GM10248 (cell line): ENCODE measurements around the gene ACSS1.

ENCODE experiments used
- CTCF ChIA-PET: fragments of 300-600 bp; sonication (Branson Sonifier 250); formaldehyde crosslinking; extraction: SDS; loops from one replicate; lab custom pipeline; 2021; ENCODE audit warnings: antibody characterized with exemption; lab: Yijun Ruan, JAX
- POLR2A ChIA-PET: fragments of 350-650 bp; sonication (Branson Sonifier 250); formaldehyde crosslinking; extraction: SDS; loops from one replicate; lab custom pipeline; 2020; ENCODE audit warnings: antibody characterized with exemption; lab: Yijun Ruan, JAX
- DNase-seq: peaks from one replicate; pipeline ENCODE4 v3.0.0; 2012; ENCODE audit errors: extremely low spot score
- CTCF ChIP-seq: IDR thresholded peaks from 2 replicates; pipeline ENCODE4 v1.5.1; 2012; ENCODE audit warnings: mild to moderate bottlenecking, low read depth; ENCODE audit errors: extremely low read depth, missing control alignments, control extremely low read depth

The ACSS1 gene

GRCh38 chr20:25017257-25017803 is 40.6 kb downstream of the ACSS1 start:
- DNase-seq: no peak
- CTCF ChIA-PET: interaction anchor here (1.2 to 1.3 kb wide), 3 partner anchors 10 to 20 kb away, joined by 3 read pairs; no protein-coding TSS in a partner anchor
- no peak for TF ChIP-seq CTCF
- POLR2A ChIA-PET: no interaction called here

GRCh38 chr20:25016471-25016870 is 41.5 kb downstream of the ACSS1 start:
- CTCF ChIA-PET: interaction anchor here (1.3 kb wide), 2 partner anchors 10 to 17 kb away, joined by 3 read pairs; no protein-coding TSS in a partner anchor
- POLR2A ChIA-PET: no interaction called here

GRCh38 chr20:25015986-25016385 is 42.0 kb downstream of the ACSS1 start:
- DNase-seq: no peak
- ChIA-PET CTCF (interaction anchor here (1.1 to 1.3 kb wide), 3 partner anchors 9 to 18 kb away, joined by 3 to 4 read pairs (median 3); no protein-coding TSS in a partner anchor), POLR2A (no interaction called here)
- no peak for TF ChIP-seq CTCF

More at GRCh38 chr20:25016471-25016870, 41.5 kb downstream of the ACSS1 start:
- no peak for DNase-seq
- TF ChIP-seq CTCF: no peak

- ChIA-PET CTCF (interaction anchor here (1.1 to 1.8 kb wide), 3 partner anchors 9 to 47 kb away, joined by 3 to 5 read pairs (median 4); no protein-coding TSS in a partner anchor), POLR2A (no interaction called here)
Observed at GRCh38 chr20:25014816-25015215, 43.1 kb downstream of the ACSS1 start.

GRCh38 chr20:25013478-25014380 is 44.2 kb downstream of the ACSS1 start:
- ChIA-PET CTCF (interaction anchor here (1.4 to 1.8 kb wide), 2 partner anchors 8 to 48 kb away, joined by 3 to 5 read pairs; no protein-coding TSS in a partner anchor), POLR2A (no interaction called here)
- no peak for TF ChIP-seq CTCF
- DNase-seq: no peak

More at GRCh38 chr20:25014816-25015215, 43.1 kb downstream of the ACSS1 start:
- no peak for DNase-seq
- no peak for TF ChIP-seq CTCF

GRCh38 chr20:25012616-25013189 is 45.2 kb downstream of the ACSS1 start:
- no peak for TF ChIP-seq CTCF
- ChIA-PET POLR2A (no interaction called here), CTCF (interaction anchor here (0.9 kb wide), 2 partner anchors 13 to 33 kb away, joined by 3 read pairs; no protein-coding TSS in a partner anchor)
- no peak for DNase-seq
